ENCODE data around the gene GH2.
"Not testable (repeated sequence)": the region's sequence is repeated elsewhere in the genome, so short reads cannot be mapped to it uniquely, and the experiment has no call there.

DNA sequence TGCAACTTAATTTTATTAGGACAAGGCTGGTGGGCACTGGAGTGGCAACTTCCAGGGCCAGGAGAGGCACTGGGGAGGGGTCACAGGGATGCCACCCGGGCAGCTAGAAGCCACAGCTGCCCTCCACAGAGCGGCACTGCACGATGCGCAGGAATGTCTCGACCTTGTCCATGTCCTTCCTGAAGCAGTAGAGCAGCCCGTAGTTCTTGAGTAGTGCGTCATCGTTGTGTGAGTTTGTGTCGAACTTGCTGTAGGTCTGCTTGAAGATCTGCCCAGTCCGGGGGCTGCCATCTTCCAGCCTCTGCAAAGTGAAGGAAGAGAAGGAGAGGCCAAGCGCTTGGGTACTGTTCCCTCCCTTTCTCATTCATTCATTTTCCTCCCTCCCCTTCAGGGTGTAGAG, 35.5 kb upstream of the GH2 start:
- TF ChIP-seq, protein P1, sequence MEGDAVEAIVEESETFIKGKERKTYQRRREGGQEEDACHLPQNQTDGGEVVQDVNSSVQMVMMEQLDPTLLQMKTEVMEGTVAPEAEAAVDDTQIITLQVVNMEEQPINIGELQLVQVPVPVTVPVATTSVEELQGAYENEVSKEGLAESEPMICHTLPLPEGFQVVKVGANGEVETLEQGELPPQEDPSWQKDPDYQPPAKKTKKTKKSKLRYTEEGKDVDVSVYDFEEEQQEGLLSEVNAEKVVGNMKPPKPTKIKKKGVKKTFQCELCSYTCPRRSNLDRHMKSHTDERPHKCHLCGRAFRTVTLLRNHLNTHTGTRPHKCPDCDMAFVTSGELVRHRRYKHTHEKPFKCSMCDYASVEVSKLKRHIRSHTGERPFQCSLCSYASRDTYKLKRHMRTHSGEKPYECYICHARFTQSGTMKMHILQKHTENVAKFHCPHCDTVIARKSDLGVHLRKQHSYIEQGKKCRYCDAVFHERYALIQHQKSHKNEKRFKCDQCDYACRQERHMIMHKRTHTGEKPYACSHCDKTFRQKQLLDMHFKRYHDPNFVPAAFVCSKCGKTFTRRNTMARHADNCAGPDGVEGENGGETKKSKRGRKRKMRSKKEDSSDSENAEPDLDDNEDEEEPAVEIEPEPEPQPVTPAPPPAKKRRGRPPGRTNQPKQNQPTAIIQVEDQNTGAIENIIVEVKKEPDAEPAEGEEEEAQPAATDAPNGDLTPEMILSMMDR (IDR thresholded peaks at IDR 0.05) = not testable (repeated sequence)
- not testable (repeated sequence) for TF ChIP-seq ZFX (IDR thresholded peaks at IDR 0.05; ENCODE audit: borderline replicate concordance)
